GM12878 (cell line): Measurements from ENCODE around the gene POLR3K. TPM values are rescaled to one million over a fixed set of nuclear protein-coding genes. Genes with fewer than 3 reads are reported as not detected.

ENCODE experiments used
- BCLAF1 ChIP-seq: fragments of 450-650 bp; IDR thresholded peaks from 2 replicates; pipeline ENCODE4 v1.6.1; 2017; ENCODE audit warnings: antibody characterized with exemption, mild to moderate bottlenecking, moderate library complexity
- E2F8 ChIP-seq: fragments of 450-650 bp; IDR thresholded peaks from 2 replicates; pipeline ENCODE4 v1.6.1; 2018; ENCODE audit warnings: mild to moderate bottlenecking, low read depth, moderate library complexity; ENCODE audit not compliant: partially characterized antibody
- IRF3 ChIP-seq: fragments of 450-650 bp; IDR thresholded peaks from 2 replicates; pipeline ENCODE4 v1.6.1; 2014; ENCODE audit warnings: mild to moderate bottlenecking
- NKRF ChIP-seq: fragments of 450-650 bp; conservative IDR thresholded peaks from 2 replicates; pipeline ENCODE4 v1.6.1; 2017; ENCODE audit warnings: mild to moderate bottlenecking, moderate library complexity
- POLR2A ChIP-seq: IDR thresholded peaks from 2 replicates; pipeline ENCODE4 v1.6.1; 2011; ENCODE audit warnings: low read depth, mild to moderate bottlenecking, low read length
- RBBP5 ChIP-seq: fragments of 200-600 bp; sonication (generic); conservative IDR thresholded peaks from 2 replicates; pipeline ENCODE4 v1.6.1; 2016
- RCOR1 ChIP-seq: conservative IDR thresholded peaks from 2 replicates; pipeline ENCODE4 v1.6.1; 2012; ENCODE audit warnings: low read depth, low read length, improper control_type of control experiment
- STAT3 ChIP-seq: IDR thresholded peaks from 2 replicates; pipeline ENCODE4 v1.6.1; 2011; ENCODE audit warnings: low read depth, low read length, improper control_type of control experiment
- ZBED1 ChIP-seq: IDR thresholded peaks from 2 replicates; pipeline ENCODE4 v1.6.1; 2016; ENCODE audit warnings: borderline replicate concordance
- ZBTB11 ChIP-seq: fragments of 450-650 bp; formaldehyde crosslinking; IDR thresholded peaks from 2 replicates; pipeline ENCODE4 v1.5.0; 2022; ENCODE audit warnings: mild to moderate bottlenecking, missing genetic modification characterization
- ZBTB40 ChIP-seq: fragments of 450-650 bp; IDR thresholded peaks from 2 replicates; pipeline ENCODE4 v1.6.1; 2016; ENCODE audit warnings: mild to moderate bottlenecking, moderate library complexity, borderline replicate concordance
- polyA plus RNA-seq, 11 experiments: library from polyadenylated mRNA; depleted of rRNA in 4 of 11; unstranded in 6 of 11; stranded (reverse) in 5 of 11; fragments of >200 nt; fragmentation: Nextera tagmentation in 4 of 11; fragmentation: Illumina TruSeq in 1 of 11; extraction: Ambion mirVana in 4 of 11; extraction: Trizol in 1 of 11; gene quantifications; 1 replicate in 1 of 11; 2 replicates in 10 of 11; pipeline versions ENCODE4 v1.2.1 to v1.2.3, GENCODE V29; 2011 to 2016; ENCODE audit warnings: inconsistent platforms in 2 of 11, missing spikeins in 2 of 11, low read depth in 1 of 11
- total RNA-seq, 4 experiments: library from RNA; depleted of rRNA in 3 of 4; stranded (reverse); fragments of >200 nt in 3 of 4; fragmentation: Illumina TruSeq in 1 of 4; extraction: Trizol in 1 of 4; gene quantifications; 2 replicates each; pipeline versions ENCODE4 v1.2.1 to v1.2.3, GENCODE V29; 2013 to 2021

The POLR3K gene
- total and polyA plus RNA-seq, 10 of the 15 experiments (the other 5 are each of a cell fraction or from before 2014, with no cell fraction given), result 25.3 to 222 (median 64.0) TPM

- TF ChIP-seq ZBTB11, result no peak
- no peak for TF ChIP-seq ZBTB40
- TF ChIP-seq E2F8, result no peak
- no peak for TF ChIP-seq RBBP5
- peak; percentile 82 for TF ChIP-seq POLR2A
- no peak for TF ChIP-seq IRF3
- no peak; the same call in 1 of the 2 replicates for TF ChIP-seq ZBED1
- no peak for TF ChIP-seq BCLAF1
- TF ChIP-seq NKRF, result 0 out of 2 replicates have a peak, but pooled peaks have one; percentile 22
- no peak for TF ChIP-seq STAT3
- TF ChIP-seq RCOR1, result no peak
Observed at GRCh38 chr16:38941-39892, 14.2 kb downstream of the POLR3K start (continued).
